Osteoblast (primary cell): Measurements from ENCODE around the gene NAA10. TPM values are rescaled to one million over a fixed set of nuclear protein-coding genes. Genes with fewer than 3 reads are reported as not detected.

Experiments
- DNase-seq: peaks from one replicate; pipeline ENCODE4 v3.0.0; 2011; ENCODE audit warnings: low spot score, mixed read lengths; ENCODE audit not compliant: insufficient read length; ENCODE audit errors: missing footprints
- H2AFZ ChIP-seq: 2 replicates; pipeline ENCODE4 v1.6.0; 2011; ENCODE audit warnings: mild to moderate bottlenecking, low read length
- H3K27ac ChIP-seq: 2 replicates; pipeline ENCODE4 v1.5.1; 2011; ENCODE audit warnings: mild to moderate bottlenecking, low read depth, low read length, moderate library complexity
- H3K27me3 ChIP-seq: 2 replicates; pipeline ENCODE4 v1.6.0; 2012; ENCODE audit warnings: mild to moderate bottlenecking, control low read depth, inconsistent platforms, low read length, moderate library complexity; ENCODE audit not compliant: insufficient read depth
- H3K36me3 ChIP-seq: 2 replicates; pipeline ENCODE4 v1.5.1; 2011; ENCODE audit warnings: mild to moderate bottlenecking, low read length, control low read depth, moderate library complexity; ENCODE audit not compliant: insufficient read depth
- H3K4me1 ChIP-seq: 2 replicates; pipeline ENCODE4 v1.5.1; 2011; ENCODE audit warnings: mild to moderate bottlenecking, low read length, control low read depth, moderate library complexity; ENCODE audit not compliant: insufficient read depth
- H3K4me2 ChIP-seq: 2 replicates; pipeline ENCODE4 v1.6.0; 2011; ENCODE audit warnings: mild to moderate bottlenecking, low read length; ENCODE audit not compliant: insufficient read depth
- H3K4me3 ChIP-seq: fragments of 200-600 bp; sonication (generic); 3 replicates; pipeline ENCODE4 v1.5.1; 2012; ENCODE audit warnings: mild to moderate bottlenecking, low read length, inconsistent platforms; ENCODE audit not compliant: insufficient read depth
- H3K79me2 ChIP-seq: 2 replicates; pipeline ENCODE4 v1.6.0; 2012; ENCODE audit warnings: mild to moderate bottlenecking, low read length, control low read depth, inconsistent platforms; ENCODE audit not compliant: insufficient read depth
- H3K9me3 ChIP-seq: 2 replicates; pipeline ENCODE4 v1.5.1; 2011; ENCODE audit warnings: low read depth, low read length, control low read depth
- H4K20me1 ChIP-seq: 2 replicates; pipeline ENCODE4 v1.6.0; 2012; ENCODE audit warnings: mild to moderate bottlenecking, low read length, control low read depth; ENCODE audit not compliant: insufficient read depth
- total RNA-seq: library from RNA; depleted of rRNA; stranded (reverse); fragments of >200 nt; gene quantifications from 2 replicates; pipeline ENCODE4 v1.2.3, GENCODE V29; 2012
- TF ChIP-seq, protein P1 (sequence below): IDR thresholded peaks from 2 replicates; pipeline ENCODE4 v1.5.1; 2011; ENCODE audit warnings: mild to moderate bottlenecking, low read depth, low read length, moderate library complexity; ENCODE audit errors: extremely low read depth

The NAA10 gene
- total RNA-seq, 1 donor: 43.4 TPM

DNA sequence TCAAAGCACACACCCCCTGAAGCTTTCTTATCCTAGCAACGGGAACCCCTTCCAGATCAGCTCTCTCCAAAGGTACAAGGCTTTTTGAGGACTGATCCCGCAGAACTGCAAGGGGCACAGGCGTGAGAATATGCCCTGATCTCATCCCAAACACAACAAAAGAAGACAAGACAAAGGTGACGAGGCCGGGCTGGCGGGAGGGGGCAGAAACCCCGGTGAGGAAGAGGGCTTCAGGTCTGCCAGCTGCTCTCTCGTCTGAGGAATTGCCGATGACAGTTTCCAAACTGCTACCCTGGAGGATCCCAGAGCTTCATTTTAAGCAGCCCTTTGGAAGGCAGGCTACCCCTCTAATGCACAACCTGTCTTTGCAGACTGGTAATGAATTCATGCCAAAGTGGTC is 33.4 kb upstream of the NAA10 start:
- TF ChIP-seq, protein P1, sequence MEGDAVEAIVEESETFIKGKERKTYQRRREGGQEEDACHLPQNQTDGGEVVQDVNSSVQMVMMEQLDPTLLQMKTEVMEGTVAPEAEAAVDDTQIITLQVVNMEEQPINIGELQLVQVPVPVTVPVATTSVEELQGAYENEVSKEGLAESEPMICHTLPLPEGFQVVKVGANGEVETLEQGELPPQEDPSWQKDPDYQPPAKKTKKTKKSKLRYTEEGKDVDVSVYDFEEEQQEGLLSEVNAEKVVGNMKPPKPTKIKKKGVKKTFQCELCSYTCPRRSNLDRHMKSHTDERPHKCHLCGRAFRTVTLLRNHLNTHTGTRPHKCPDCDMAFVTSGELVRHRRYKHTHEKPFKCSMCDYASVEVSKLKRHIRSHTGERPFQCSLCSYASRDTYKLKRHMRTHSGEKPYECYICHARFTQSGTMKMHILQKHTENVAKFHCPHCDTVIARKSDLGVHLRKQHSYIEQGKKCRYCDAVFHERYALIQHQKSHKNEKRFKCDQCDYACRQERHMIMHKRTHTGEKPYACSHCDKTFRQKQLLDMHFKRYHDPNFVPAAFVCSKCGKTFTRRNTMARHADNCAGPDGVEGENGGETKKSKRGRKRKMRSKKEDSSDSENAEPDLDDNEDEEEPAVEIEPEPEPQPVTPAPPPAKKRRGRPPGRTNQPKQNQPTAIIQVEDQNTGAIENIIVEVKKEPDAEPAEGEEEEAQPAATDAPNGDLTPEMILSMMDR: no peak
- Histone ChIP-seq H3K4me2 (peak overlapping the region; percentile 94), H3K9me3 (no peaks in the 10 kb centered on the region), H3K4me1 (peaks cover 36% of the 10 kb centered on the region), H4K20me1 (peaks cover 68% of the 10 kb centered on the region), H3K27me3 (no peaks in the 10 kb centered on the region), H3K4me3 (peak overlapping the region; percentile 99), H3K27ac (no peak overlapping the region), H3K36me3 (peaks cover 6% of the 10 kb centered on the region), H2AFZ (no peak overlapping the region), H3K79me2 (peaks cover 67% of the 10 kb centered on the region)
- no peak for DNase-seq

DNA sequence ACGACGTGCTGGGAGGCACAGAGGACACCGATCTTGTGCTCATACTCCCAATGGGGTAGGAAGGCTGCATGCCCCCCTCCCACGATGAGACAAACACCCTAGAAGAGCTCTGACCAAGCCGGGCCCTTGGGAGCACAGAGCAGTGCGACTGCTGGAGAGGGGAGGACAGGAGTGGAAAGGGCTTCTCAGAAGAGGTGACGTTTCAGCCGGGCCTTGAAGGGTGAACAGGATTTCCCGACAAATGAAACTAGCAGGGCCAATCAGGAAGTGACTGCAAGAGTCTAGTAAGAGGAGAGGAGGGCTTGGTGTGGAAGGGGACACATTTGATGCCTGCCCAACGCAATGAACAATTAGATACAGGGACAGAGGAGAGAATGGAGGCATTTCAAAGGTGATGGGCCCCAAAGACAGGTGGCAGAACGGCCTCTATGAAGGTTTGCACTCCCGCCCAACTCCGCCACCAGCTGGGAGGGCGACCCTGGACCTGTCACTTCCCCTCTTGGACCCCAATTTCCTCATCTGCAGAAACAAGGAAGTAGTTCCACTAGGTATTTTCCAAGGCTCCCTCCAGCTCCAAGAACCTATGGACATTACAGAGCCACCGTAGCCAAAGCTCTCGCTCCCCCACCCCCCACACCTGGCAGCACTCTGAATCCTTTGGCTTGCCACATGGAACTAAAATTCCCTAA is 32.8 kb upstream of the NAA10 start:
- Histone ChIP-seq H2AFZ (no peak overlapping the region), H4K20me1 (peaks cover 69% of the 10 kb centered on the region), H3K4me2 (peak overlapping the region; percentile 94), H3K79me2 (peaks cover 71% of the 10 kb centered on the region), H3K36me3 (peaks cover 8% of the 10 kb centered on the region), H3K9me3 (no peaks in the 10 kb centered on the region), H3K27ac (peak overlapping the region; percentile 60), H3K4me3 (peak overlapping the region; percentile 7), H3K4me1 (peaks cover 34% of the 10 kb centered on the region), H3K27me3 (no peaks in the 10 kb centered on the region)
- TF ChIP-seq, protein P1: no peak
- no peak for DNase-seq

DNA sequence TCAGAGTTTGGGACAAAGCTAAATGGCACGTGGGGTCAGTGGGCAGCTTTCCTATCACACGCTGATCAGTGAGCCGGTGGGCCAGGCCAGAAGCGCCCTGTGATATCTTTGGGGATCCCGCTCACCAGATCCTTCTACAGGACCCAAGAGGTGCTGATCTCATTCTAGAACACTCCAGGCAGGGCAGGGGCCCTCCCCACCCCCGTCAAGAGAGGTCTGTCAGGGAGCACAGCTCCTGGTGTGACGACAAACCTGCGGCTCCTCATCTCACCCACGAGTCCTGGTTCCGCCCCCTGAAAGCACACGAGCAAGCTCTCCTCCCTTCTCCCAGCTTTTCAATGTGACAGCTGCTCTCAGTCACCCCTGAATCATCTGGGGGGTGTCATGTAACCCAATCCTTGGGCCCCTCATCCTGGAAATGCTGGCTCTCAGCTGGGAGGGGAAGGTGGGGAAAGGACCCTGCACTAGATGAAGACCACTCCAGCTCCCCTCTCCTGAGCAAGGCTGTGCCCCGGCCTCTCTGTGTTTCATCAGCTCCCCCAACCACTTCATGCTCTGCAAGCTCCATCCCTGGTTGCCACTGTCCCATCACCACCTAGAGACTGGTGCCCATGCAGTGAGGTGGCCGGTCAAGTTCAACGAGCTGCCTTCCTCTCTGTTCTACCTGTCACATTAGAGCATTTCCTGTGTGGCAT is 32.2 kb upstream of the NAA10 start:
- H3K36me3 ChIP-seq: peaks cover 13% of the 10 kb centered on the region
- no peaks in the 10 kb centered on the region for H3K9me3 ChIP-seq
- no peak for DNase-seq
- peaks cover 78% of the 10 kb centered on the region for H3K79me2 ChIP-seq
- peaks cover 34% of the 10 kb centered on the region for H3K4me1 ChIP-seq
- peak overlapping the region; percentile 45 for H3K4me2 ChIP-seq
- H3K27ac ChIP-seq: peak overlapping the region; percentile 60
- TF ChIP-seq, protein P1: no peak
- no peaks in the 10 kb centered on the region for H3K27me3 ChIP-seq
- H2AFZ ChIP-seq: no peak overlapping the region
- H3K4me3 ChIP-seq: no peak overlapping the region
- peaks cover 75% of the 10 kb centered on the region for H4K20me1 ChIP-seq

DNA sequence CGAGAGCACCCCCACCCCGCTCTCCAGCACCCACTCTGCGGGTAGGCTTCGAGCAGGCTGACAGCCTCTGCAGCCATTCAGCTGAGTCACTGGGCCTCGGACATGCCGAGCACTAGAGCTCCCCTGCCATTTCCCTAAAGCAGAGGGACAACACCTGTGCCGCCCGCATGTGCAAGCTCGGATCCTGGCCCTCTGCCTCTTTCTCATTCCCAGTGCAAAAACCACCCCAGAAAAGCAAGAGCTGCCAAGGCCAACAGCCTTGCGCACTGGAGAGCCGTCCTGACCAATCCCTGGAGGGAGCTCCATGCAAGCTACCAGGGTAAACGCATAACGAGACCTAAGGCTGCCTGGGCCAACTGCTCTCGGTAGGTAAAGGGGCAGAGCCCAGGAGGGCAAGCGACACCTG is 31.4 kb upstream of the NAA10 start:
- TF ChIP-seq, protein P1: no peak
- Histone ChIP-seq H4K20me1 (peaks cover 81% of the 10 kb centered on the region), H3K79me2 (peaks cover 83% of the 10 kb centered on the region), H3K4me1 (peaks cover 34% of the 10 kb centered on the region), H3K4me3 (no peak overlapping the region), H3K36me3 (peaks cover 18% of the 10 kb centered on the region), H2AFZ (no peak overlapping the region), H3K27ac (peak overlapping the region; percentile 60), H3K9me3 (no peaks in the 10 kb centered on the region), H3K27me3 (no peaks in the 10 kb centered on the region), H3K4me2 (peak overlapping the region; percentile 45)
- no peak for DNase-seq
